NCI-H2107 treated with DMSO at 0.1 percent for 48 hours (cell line): ENCODE data around the gene SYCE3.

ENCODE experiments used
- DNase-seq: peaks from one replicate; lab custom pipeline; 2025; ENCODE audit not compliant: unreplicated experiment; lab: John Stamatoyannopoulos, UW

Gene SYCE3

GRCh38 chr22:50576806-50577696 is 14.3 kb upstream of the SYCE3 start:
- no peak for DNase-seq

GRCh38 chr22:50576070-50576469 is 13.4 kb upstream of the SYCE3 start:
- DNase-seq, result no peak

- DNase-seq, result no peak
Measured at GRCh38 chr22:50575426-50575941, 12.8 kb upstream of the SYCE3 start.

- DNase-seq, result no peak
Measured at GRCh38 chr22:50574383-50574755, 11.7 kb upstream of the SYCE3 start.

GRCh38 chr22:50573491-50574382 is 11.0 kb upstream of the SYCE3 start:
- DNase-seq, result no peak

- no peak for DNase-seq
Measured at GRCh38 chr22:50572965-50573364, 10.2 kb upstream of the SYCE3 start.

GRCh38 chr22:50571264-50572175 is 8.8 kb upstream of the SYCE3 start:
- no peak for DNase-seq

- no peak for DNase-seq
Measured at GRCh38 chr22:50570861-50571260, 8.1 kb upstream of the SYCE3 start.

GRCh38 chr22:50569896-50570535 is 7.3 kb upstream of the SYCE3 start:
- no peak for DNase-seq

- DNase-seq, result no peak
Measured at GRCh38 chr22:50569041-50569459, 6.3 kb upstream of the SYCE3 start.

GRCh38 chr22:50568626-50569025 is 5.9 kb upstream of the SYCE3 start:
- no peak for DNase-seq

GRCh38 chr22:50567721-50568252 is 5.1 kb upstream of the SYCE3 start:
- DNase-seq, result no peak

- DNase-seq, result no peak
Measured at GRCh38 chr22:50564289-50564688, 1.6 kb upstream of the SYCE3 start.

GRCh38 chr22:50563413-50564160 is 868 bp upstream of the SYCE3 start:
- DNase-seq, result no peak

GRCh38 chr22:50561401-50562358 is 1.0 kb downstream of the SYCE3 start:
- DNase-seq, result no peak

GRCh38 chr22:50560034-50560433 is 2.7 kb downstream of the SYCE3 start:
- no peak for DNase-seq

GRCh38 chr22:50556703-50557102 is 6.0 kb downstream of the SYCE3 start:
- DNase-seq, result no peak

GRCh38 chr22:50553310-50553709 is 9.4 kb downstream of the SYCE3 start:
- DNase-seq, result no peak
